GM19193 (cell line): Measurements from ENCODE around the gene TMBIM6.

Experiments
- POLR2A ChIP-seq: IDR thresholded peaks from 4 replicates; pipeline ENCODE4 v1.6.1; 2011; ENCODE audit not compliant: insufficient read depth, insufficient read length; ENCODE audit errors: extremely low read depth

TMBIM6 gene

DNA sequence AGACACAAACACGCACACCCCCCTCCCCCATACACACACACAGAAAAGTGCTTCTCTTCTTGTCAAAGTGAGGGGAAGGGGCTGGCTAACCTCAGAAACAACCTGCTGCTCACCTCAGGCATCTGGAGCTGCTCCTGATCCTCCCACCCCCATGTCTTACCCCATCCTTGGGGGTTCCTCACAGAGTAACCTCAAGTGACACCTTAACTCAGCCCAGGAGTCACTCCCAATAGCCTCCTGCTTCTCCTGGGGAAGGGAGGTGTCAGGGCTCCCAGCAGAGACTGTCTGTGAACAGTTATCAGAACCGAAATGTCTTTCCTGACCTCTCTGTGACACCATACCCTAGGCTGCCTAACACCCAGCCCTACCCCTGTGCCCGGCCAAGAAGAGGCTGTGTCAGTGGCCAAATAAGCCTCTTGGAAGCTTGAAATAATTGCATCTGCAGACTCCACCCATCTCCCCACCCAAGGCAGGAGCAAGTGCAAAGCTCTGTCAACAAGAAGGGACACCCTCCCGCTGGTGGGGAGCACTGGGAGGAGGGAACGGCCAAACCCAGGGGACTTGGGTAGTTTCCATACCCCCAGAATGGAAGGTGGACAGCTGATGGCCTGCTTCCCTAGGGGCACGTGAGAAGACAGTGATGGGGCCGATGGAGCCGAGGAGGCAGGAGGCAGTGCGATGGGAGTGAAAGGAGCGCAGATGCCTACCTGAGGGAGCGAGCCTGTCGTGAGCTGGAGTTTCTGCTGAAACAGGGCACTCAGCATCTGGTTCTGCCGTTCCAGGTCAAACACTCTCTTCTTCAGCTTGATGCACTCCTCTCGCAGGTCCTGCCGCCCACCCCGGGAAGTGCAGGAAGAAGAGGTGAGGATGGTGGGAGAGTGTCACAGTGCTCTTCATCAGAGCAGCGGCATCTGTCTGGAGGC, 60.0 kb downstream of the TMBIM6 start:
- TF ChIP-seq POLR2A = no peak

DNA sequence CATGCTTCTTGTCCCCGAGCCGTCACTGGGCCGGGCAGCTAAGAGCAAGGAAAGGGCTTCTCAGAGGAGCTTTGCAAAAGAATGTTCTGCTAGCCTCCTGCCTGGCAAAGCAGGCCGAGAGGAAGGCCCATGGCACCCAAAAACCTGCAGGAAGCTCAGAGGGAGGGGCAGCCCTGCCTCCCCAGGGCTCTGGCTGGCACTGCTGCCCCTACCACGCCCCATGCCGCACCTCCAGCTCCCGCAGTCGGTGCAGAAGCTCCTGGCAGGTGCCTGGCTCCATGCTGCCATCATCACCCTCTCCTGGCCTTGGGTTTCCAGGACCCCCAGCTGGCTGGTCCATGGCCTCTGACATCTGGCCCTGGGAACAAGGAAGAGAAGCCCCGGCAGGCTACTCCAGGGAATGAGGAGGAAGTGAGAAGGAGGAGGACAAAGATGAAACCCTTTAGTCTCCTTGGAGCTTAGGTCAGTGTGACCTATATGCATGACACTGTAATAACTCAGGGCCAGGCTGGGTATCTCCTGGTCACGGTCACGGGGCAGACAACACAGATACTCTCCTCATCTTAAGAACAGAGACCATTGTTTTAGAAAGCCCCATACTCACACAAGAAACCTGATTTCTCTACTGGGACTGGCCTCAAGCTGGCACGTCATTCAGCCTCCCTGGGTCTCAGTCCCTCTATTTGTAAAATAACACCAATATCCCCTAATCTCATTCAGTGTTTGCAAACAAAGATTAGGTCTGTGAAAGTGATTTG, 62.5 kb downstream of the TMBIM6 start:
- no peak for TF ChIP-seq POLR2A

DNA sequence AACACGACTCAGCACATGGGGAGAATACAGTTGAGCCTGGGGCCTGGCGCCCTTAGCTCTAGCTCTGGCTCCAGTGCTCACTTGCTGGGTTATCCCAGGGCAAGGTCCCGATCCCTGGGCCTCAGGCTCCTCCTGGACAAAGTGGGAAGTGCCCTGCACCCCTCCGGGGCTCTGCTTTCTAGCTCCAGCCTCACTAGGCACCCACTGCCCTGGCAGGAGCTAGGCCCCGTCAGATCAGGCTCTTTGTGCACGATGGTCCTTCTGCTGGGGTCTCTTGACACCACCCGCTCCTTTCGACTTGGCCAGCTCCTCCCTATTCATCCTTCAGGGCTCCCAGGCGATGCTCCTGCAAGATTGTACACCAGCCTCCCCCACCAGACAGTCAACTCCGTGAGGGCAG, 63.5 kb downstream of the TMBIM6 start:
- TF ChIP-seq POLR2A = no peak

DNA sequence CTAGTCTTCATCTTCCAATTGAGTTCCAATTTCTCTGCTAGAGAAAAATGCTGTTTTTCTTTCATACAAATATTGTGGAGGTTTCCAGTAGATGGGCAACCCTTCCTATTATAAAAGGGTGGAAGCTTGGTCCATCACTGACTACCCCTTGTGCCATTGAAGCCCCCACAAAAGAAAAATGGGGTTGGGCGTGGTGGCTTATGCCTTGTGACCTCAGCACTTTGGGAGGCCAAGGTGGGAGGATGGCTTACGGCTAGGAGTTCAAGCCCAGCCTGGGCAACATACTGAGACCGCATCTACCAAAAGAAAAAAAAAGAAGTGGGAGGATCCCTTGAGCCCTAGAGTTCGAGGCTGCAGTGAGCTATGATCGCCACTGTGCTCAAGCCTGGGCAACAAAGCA, 64.1 kb downstream of the TMBIM6 start:
- TF ChIP-seq POLR2A = no peak

DNA sequence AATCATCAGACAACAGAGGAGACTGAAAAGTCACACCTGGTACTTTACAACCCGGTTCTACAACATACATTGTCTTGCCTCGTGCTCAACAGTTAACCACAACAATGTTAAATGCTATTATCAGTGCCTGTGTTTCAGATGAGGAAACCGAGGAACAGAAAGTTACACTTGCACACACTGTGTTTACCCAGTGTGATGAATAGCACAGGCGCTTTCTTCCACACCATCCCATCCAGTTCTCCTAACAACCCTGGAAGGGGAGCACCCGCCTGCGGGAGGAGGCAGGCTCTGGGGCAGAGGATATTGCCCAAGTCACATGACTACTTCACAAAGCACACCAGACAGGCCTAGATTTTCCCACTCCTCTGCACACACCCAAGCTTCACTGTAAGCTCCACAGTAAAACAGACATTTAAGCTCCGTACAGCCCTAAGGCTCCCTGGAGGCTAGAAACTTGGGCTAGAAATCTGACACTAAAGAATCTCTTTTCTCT, 65.0 kb downstream of the TMBIM6 start:
- TF ChIP-seq POLR2A = no peak

DNA sequence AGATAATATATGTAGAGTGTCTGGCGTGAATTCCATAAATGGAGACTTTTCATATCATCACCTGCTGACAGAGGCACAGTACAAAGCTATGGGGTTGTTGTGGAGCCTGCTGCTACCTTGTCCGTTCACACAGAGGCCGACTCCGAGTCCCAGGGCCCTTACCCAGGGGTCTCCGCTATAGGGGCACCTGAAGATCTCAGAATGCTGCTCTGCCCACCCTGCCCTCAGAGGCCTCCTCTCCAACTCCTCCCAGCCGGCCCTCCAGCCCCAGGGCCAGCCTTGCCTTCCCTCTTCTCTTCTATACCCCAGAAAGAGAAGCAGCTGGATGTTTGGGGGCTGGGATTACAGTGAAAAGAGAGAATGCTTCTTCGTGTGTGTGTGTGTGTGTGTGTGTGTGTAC, 65.5 kb downstream of the TMBIM6 start:
- no peak for TF ChIP-seq POLR2A

DNA sequence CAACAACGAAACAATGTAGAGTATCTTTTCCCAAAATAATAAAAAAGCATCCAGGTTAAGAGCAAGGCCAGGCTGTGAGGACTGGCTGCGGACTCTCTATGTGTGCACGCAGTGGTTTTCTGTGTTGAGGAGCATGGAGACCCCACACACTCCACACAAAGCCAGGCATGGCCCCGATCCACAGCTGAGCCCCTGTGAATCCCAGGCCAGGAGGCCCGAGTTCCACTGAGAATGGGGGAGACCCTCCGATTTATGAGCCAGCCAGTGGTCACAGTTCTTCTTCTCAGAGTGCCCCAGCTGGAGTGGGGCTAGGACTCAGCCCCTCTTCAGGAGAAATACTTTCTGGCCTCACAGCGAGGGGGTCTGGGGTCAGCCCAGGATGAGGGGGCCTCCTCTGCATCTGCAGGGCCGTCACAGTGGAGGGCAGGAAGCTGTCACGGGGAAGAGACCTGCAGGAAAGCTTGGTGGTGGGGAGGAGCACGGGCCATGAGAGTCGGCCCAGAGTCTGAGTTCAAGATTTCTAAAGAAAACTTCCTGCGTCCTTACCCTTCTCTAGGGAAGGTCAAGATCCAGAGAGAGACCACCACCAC, 66.7 kb downstream of the TMBIM6 start:
- TF ChIP-seq POLR2A = no peak

DNA sequence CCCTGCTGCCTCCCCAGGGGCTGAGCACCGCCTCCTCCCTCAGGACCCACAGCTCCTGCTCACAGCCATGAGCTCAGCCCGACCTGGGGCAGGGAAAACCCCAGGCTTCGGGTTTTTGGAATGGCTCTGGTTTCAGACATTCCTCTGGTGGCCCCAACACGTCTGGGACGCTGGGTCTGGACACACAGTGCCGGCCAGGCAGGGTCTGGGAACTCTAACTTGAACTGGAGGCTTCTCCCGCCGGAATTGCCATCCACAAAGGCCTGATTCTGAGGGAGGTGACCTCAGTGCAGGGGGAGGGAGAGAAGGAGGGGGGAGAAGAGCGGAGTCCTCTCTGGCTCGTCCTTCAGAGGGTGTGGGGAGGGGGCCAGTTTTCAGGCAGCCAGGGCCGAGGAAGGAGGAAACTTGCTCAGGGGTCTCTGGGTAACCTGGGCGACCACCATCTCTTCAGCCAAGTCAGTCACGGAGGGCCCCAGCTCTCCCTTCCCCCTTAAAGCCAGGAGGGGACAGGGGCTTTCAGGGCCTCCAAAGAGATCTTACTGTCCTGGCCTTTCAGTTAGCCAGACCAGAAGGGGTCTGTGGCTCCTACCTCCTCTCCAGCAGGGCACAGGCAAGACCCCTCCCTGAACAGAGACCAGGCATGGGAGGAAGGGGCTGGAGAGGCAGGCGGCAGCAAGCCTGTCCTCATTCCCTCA, 67.5 kb downstream of the TMBIM6 start:
- no peak for TF ChIP-seq POLR2A

DNA sequence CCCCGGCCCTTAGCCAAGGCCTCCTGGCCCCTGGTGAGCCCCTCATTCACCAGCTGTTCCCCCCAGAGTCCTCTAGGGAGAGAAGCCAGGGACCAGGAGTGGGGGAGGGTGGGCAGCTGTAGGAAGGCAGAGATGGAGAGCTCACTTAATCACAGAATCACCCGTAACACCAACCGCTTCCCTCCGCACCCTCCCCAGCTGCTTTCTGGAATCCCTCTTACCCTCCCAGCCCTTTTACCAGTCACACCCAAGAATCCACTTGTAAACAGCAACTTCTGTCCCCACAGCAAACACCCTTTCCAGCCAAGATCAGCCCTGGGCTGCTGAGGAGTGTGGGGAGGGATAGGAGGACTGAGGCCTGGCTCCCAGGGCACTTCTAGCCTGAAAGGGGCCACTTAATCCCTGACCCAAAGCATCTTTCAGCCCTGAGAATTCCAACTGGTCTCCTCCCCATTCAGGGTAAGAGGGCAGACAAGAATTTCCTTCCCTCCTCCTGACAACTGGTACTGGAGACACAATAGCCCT, 68.1 kb downstream of the TMBIM6 start:
- no peak for TF ChIP-seq POLR2A

DNA sequence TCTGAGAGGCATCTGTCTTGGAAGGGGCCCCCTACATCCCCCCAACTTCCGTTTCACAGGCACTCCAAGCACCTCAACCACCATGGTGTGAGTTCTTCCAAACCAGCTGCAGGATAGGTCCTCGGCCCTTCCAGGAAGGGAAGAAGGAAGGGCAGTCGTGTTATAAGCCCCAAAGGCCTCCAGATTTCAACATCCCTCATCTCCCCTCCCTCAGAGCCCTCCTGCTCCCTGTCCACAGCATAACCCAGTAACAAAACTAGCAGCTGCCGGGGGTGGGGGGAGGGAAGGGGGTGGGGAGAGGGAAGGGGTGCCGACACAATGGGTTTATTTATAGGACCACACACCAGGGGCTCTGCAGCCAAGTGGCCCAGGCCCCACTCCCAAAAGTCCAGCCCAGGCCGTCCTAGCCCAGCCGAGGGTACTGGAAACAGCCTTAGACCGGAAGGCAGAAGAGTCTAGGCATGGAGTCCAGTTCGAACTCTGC, 68.6 kb downstream of the TMBIM6 start:
- no peak for TF ChIP-seq POLR2A

DNA sequence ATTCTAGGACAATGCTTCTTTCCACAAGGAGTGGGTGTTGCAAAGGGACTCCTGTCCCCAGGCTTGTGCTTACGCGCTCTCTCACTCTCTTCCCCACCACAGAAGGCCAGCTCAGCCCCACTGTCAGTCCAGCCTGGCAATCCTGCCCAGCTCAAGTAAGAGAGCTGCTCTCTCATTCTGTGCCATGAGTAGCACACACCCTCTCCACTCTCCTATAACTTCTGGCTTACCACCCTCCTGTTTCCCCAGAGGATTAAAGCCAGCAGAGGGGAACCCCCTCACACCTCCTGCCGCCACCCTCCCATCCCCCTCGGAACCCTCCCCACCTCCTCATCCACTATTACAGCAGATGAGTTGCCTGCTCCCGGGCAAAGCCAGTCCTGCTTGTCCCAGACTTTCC, 69.8 kb downstream of the TMBIM6 start:
- no peak for TF ChIP-seq POLR2A

DNA sequence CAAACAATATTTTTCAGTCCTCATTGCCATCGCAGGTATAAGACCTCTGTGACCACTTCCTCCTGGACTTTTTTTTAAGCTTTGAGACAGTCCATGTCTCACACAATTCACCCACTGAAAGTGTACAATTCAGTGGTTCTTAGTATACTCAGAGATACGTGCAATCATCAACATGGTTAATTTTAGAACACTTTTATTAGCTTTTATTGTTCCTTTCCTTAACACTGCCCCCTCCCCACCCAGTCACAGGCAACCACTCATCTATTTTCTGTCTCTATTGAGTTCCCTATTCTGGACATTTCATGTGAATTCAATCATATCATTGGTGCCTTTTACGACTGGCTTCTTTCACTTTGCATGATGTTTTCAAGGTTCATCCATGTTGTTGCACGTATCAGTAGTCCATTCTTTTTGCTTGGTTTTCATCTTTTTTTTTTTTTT, 70.6 kb downstream of the TMBIM6 start:
- no peak for TF ChIP-seq POLR2A

DNA sequence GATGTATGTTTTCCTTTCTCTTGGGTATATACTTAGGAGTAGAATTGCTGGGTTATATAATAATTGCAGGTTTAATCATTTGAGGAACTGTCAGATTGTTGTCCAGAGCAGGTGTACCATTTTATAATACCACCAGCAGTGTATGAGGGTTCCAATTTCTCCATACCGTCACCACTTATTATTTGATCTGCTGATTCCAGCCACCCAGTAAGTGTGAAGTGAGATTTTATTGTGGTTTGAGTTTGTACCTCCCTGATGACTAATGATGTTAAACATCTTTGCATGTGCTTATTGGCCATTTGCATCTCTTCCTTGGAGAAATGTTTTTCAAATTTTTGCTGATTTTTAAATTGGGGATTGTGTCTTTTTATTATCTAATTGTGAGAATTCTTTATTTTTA, 71.8 kb downstream of the TMBIM6 start:
- TF ChIP-seq POLR2A = no peak
